Testis (tissue), 3 donors: ENCODE measurements around the gene EYS. TPM values are rescaled to one million over a fixed set of nuclear protein-coding genes. Genes with fewer than 3 reads are reported as not detected.

Experiments used
- DNase-seq: peaks from one replicate; pipeline ENCODE4 v3.0.0-alpha.2; 2019
- H3K27ac ChIP-seq, 2 donors: fragments of 200-600 bp; sonication (generic); one replicate each; pipeline ENCODE4 v1.5.1; 2019
- H3K27me3 ChIP-seq: fragments of 200-600 bp; sonication (generic); one replicate; pipeline ENCODE4 v1.5.1; 2019
- H3K36me3 ChIP-seq: fragments of 200-600 bp; sonication (generic); one replicate; pipeline ENCODE4 v1.5.1; 2017; ENCODE audit warnings: low read depth; ENCODE audit errors: missing control alignments
- H3K4me1 ChIP-seq: fragments of 200-600 bp; sonication (generic); one replicate; pipeline ENCODE4 v1.5.1; 2019
- H3K4me3 ChIP-seq, 2 donors: fragments of 200-600 bp; sonication (generic); one replicate each; pipeline ENCODE4 v1.5.1; 2017 to 2019
- H3K9me3 ChIP-seq: fragments of 200-600 bp; sonication (generic); one replicate; pipeline ENCODE4 v1.5.1; 2017
- CTCF ChIP-seq, 3 experiments: fragments of 450-650 bp in 2 of 3; fragments of 200-600 bp in 1 of 3; sonication (generic) in 1 of 3; IDR thresholded peaks; one replicate each; pipeline ENCODE4 v1.5.1; 2016 to 2019; ENCODE audit warnings: antibody characterized with exemption in 3 of 3, mild to moderate bottlenecking in 2 of 3, moderate library complexity in 1 of 3
- POLR2A ChIP-seq: fragments of 450-650 bp; IDR thresholded peaks from one replicate; pipeline ENCODE4 v1.6.1; 2017; ENCODE audit warnings: antibody characterized with exemption, mild to moderate bottlenecking, moderate library complexity
- WGBS, 2 donors: methylation state at CpG; one replicate each; pipeline ENCODE4 v1.1.5; 2018; 5-methylcytosine and 5-hydroxymethylcytosine counted together
- intact Hi-C: fragments of 100-400 bp; cut with DNase I; formaldehyde crosslinking; loops from one replicate; pipeline ENCODE4 v1.15.1; 2023; ENCODE audit warnings: low total_unique reads
- polyA plus RNA-seq: library from polyadenylated mRNA; stranded (reverse); fragments of 350-450 nt; fragmentation: Illumina TruSeq; extraction: RNeasy Lipid Tissue Mini Kit (QIAGEN cat#74804); gene quantifications from one replicate; pipeline ENCODE4 v1.2.3, GENCODE V29; 2014; ENCODE audit warnings: low read depth, low replicate concordance; ENCODE audit not compliant: insufficient read depth
- total RNA-seq, 2 donors: library from RNA; depleted of rRNA; stranded (reverse); fragments of >200 nt; gene quantifications; one replicate each; pipeline ENCODE4 v1.2.3, GENCODE V29; 2016

Gene EYS
- total and polyA plus RNA-seq, 3 donors from 2014 or later = 1.3 to 2.8 (median 2.6) TPM

- TF ChIP-seq POLR2A (no peak), CTCF (IDR thresholded peaks at IDR 0.05) (no peak)
- no peaks in the 10 kb centered on the region for H3K36me3 ChIP-seq
- no peak overlapping the region for H3K27ac ChIP-seq
- WGBS, 2 donors = 39 to 54% methylated on average over 2 of the region's 2 CpGs
- no peaks in the 10 kb centered on the region for H3K9me3 ChIP-seq
- DNase-seq = no peak
- intact Hi-C loops = no loop called here
- H3K4me3 ChIP-seq = no peak overlapping the region
- H3K4me1 ChIP-seq = no peaks in the 10 kb centered on the region
- no peaks in the 10 kb centered on the region for H3K27me3 ChIP-seq
Observed at GRCh38 chr6:64325093-64325492, 1381.9 kb downstream of the EYS start.

DNA sequence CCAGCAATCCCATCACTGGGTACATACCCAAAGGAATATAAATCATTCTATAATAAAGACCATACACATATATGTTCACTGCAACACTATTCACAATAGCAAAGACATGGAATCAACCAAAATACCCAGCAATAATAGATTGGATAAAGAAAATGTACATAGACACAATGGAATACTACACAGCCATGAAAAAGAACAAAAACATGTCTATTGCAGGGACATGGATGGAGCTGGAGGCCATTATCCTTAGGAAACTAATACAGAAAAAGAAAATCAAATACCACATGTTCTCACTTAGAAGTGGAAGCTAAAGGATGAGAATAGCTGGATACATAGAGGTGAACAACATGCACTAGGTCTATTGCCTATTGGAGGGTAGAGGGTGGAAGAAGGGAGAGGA is 1396.8 kb downstream of the EYS start:
- DNase-seq = no peak
- no peak for TF ChIP-seq POLR2A
- TF ChIP-seq CTCF (IDR thresholded peaks at IDR 0.05) = no peak
- intact Hi-C loops = no loop called here
- Histone ChIP-seq H3K27me3 (no peaks in the 10 kb centered on the region), H3K4me1 (no peaks in the 10 kb centered on the region), H3K27ac (no peak overlapping the region), H3K36me3 (no peaks in the 10 kb centered on the region), H3K9me3 (no peaks in the 10 kb centered on the region), H3K4me3 (no peak overlapping the region)

DNA sequence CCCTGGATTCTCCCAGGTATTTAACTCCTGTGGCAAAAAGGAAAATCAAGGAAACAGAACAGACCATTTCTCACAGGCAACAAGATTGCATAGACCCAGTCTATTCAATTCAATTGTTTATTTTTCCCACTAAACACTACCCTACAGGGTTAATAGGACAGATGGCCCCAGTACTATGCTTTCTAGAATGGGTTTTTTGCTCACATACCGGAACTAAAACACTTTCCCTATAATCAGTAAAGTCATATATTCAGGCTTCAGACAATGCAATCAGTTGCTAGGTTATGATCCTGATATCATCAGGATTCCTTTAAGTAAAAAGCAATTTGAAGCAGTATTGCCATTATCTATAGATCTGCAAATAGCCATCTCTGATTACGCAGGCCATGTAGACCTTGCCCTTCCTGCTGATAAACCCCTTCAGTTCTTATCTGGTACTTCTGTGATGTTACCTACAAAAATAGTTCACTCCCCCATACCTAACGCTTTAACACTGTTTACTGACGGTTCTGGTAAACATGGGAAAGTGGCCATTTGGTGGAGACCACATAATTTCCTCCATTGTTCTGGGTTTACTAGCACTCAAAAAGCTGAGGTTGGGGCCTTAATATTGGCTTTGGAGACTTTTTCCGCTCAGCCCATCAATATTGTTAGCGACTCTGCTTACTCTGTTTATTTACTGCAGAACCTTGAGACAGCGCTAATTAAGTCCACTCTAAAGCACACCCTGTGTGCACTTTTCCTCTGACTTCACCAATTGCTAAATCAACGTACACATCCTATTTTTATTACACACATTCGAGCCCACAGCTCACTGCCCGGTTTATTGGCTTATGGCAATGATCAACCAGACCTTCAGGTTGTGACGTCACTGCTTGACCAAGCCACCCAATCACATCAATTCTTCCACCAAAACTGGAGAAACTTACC is 1405.5 kb downstream of the EYS start:
- DNase-seq = no peak
- no peaks in the 10 kb centered on the region for H3K4me1 ChIP-seq
- H3K4me3 ChIP-seq = no peak overlapping the region
- WGBS, 2 donors = 83 to 91% methylated on average over 11 of the region's 11 CpGs
- H3K27ac ChIP-seq = no peak overlapping the region
- H3K36me3 ChIP-seq = no peaks in the 10 kb centered on the region
- intact Hi-C loops = no loop called here
- no peaks in the 10 kb centered on the region for H3K9me3 ChIP-seq
- no peaks in the 10 kb centered on the region for H3K27me3 ChIP-seq
- no peak for TF ChIP-seq CTCF (IDR thresholded peaks at IDR 0.05)
- no peak for TF ChIP-seq POLR2A

GRCh38 chr6:64299176-64299575 is 1407.8 kb downstream of the EYS start:
- WGBS, 2 donors = 83 to 93% methylated on average over 7 of the region's 7 CpGs
- intact Hi-C loops = no loop called here
- no peak overlapping the region for H3K4me3 ChIP-seq
- no peak overlapping the region for H3K27ac ChIP-seq
- H3K27me3 ChIP-seq = no peaks in the 10 kb centered on the region
- no peaks in the 10 kb centered on the region for H3K9me3 ChIP-seq
- no peak for DNase-seq
- H3K36me3 ChIP-seq = no peaks in the 10 kb centered on the region
- H3K4me1 ChIP-seq = no peaks in the 10 kb centered on the region
- TF ChIP-seq CTCF (IDR thresholded peaks at IDR 0.05) = no peak
- TF ChIP-seq POLR2A = no peak

- no peaks in the 10 kb centered on the region for H3K4me1 ChIP-seq
- H3K36me3 ChIP-seq = no peaks in the 10 kb centered on the region
- H3K27me3 ChIP-seq = no peaks in the 10 kb centered on the region
- no peak for TF ChIP-seq POLR2A
- no peak for DNase-seq
- no peaks in the 10 kb centered on the region for H3K9me3 ChIP-seq
- no peak overlapping the region for H3K4me3 ChIP-seq
- H3K27ac ChIP-seq = no peak overlapping the region
- intact Hi-C loops = no loop called here
Observed at GRCh38 chr6:64294034-64294433, 1413.0 kb downstream of the EYS start.
